Neural cell (in vitro differentiated cells): Measurements from ENCODE around the gene KIF6. TPM values are rescaled to one million over a fixed set of nuclear protein-coding genes. Genes with fewer than 3 reads are reported as not detected.

ENCODE experiments used
- H2AFZ ChIP-seq: fragments of 200-600, 300-800 bp; sonication (generic), shearing (Covaris generic); 2 replicates; pipeline ENCODE4 v1.6.0; 2014; ENCODE audit warnings: low read depth, mild to moderate bottlenecking, antibody characterized with exemption, low read length, moderate library complexity
- H3F3A ChIP-seq: fragments of 200-600 bp; shearing (Covaris generic); 2 replicates; pipeline ENCODE4 v1.6.1; 2016; ENCODE audit warnings: mild to moderate bottlenecking, moderate library complexity, mixed read lengths, antibody characterized with exemption, low read length; ENCODE audit not compliant: insufficient read depth, poor library complexity, severe bottlenecking
- H3K27ac ChIP-seq: fragments of 200-600, 300-800 bp; sonication (generic), shearing (Covaris generic); 2 replicates; pipeline ENCODE4 v1.5.1; 2014; ENCODE audit warnings: mild to moderate bottlenecking, low read length, moderate library complexity
- H3K27me3 ChIP-seq: fragments of 300-800, 200-600 bp; sonication (generic), shearing (Covaris generic); 2 replicates; pipeline ENCODE4 v1.6.0; 2014; ENCODE audit warnings: mild to moderate bottlenecking, low read depth, low read length, moderate library complexity; ENCODE audit not compliant: insufficient read depth
- H3K36me3 ChIP-seq: fragments of 300-800, 200-600 bp; sonication (generic), shearing (Covaris generic); 2 replicates; pipeline ENCODE4 v1.5.1; 2014; ENCODE audit warnings: mild to moderate bottlenecking, antibody characterized with exemption, low read length, moderate library complexity; ENCODE audit not compliant: insufficient read depth
- H3K4me2 ChIP-seq: fragments of 300-800, 200-600 bp; sonication (generic), shearing (Covaris generic); 2 replicates; pipeline ENCODE4 v1.6.0; 2014; ENCODE audit warnings: mild to moderate bottlenecking, low read length
- H3K4me3 ChIP-seq: fragments of 300-800, 200-600 bp; sonication (generic), shearing (Covaris generic); 2 replicates; pipeline ENCODE4 v1.5.1; 2014; ENCODE audit warnings: mild to moderate bottlenecking, low read length, moderate library complexity
- H3K79me2 ChIP-seq: fragments of 200-600 bp; shearing (Covaris generic); replicated peaks from 2 replicates; pipeline ENCODE4 v1.6.0; 2014; ENCODE audit warnings: mild to moderate bottlenecking, low read length, moderate library complexity; ENCODE audit not compliant: insufficient read depth
- H3K9ac ChIP-seq: fragments of 300-800, 200-600 bp; sonication (generic), shearing (Covaris generic); 2 replicates; pipeline ENCODE4 v1.6.1; 2016; ENCODE audit warnings: mild to moderate bottlenecking, low read length, mixed read lengths
- H3K9me2 ChIP-seq: fragments of 200-600 bp; shearing (Covaris generic); 2 replicates; pipeline ENCODE4 v1.6.1; 2016; ENCODE audit warnings: mild to moderate bottlenecking, low read length, mixed read lengths; ENCODE audit not compliant: insufficient read depth
- H3K9me3 ChIP-seq: fragments of 200-600, 300-800 bp; sonication (generic), shearing (Covaris generic); 2 replicates; pipeline ENCODE4 v1.6.1; 2016; ENCODE audit warnings: mild to moderate bottlenecking, mixed run types, low read length, moderate library complexity, mixed read lengths
- H4K20me1 ChIP-seq: fragments of 200-600 bp; shearing (Covaris generic); 2 replicates; pipeline ENCODE4 v1.6.1; 2016; ENCODE audit warnings: mild to moderate bottlenecking, mixed run types; ENCODE audit not compliant: insufficient read depth
- CTCF ChIP-seq: fragments of 450-650 bp; IDR thresholded peaks from 2 replicates; pipeline ENCODE4 v1.5.1; 2014; ENCODE audit warnings: antibody characterized with exemption, mild to moderate bottlenecking, moderate library complexity; ENCODE audit not compliant: poor library complexity, severe bottlenecking
- EP300 ChIP-seq: fragments of 450-650 bp; conservative IDR thresholded peaks from 2 replicates; pipeline ENCODE4 v1.6.1; 2014; ENCODE audit warnings: antibody characterized with exemption, mild to moderate bottlenecking, moderate library complexity; ENCODE audit not compliant: poor library complexity, severe bottlenecking
- EZH2 ChIP-seq: fragments of 200-600, 300-800 bp; shearing (Covaris generic), sonication (generic); IDR thresholded peaks from 2 replicates; pipeline ENCODE4 v1.6.1; 2014; ENCODE audit warnings: antibody characterized with exemption, low read length, borderline replicate concordance, mild to moderate bottlenecking; ENCODE audit not compliant: insufficient read depth, poor library complexity, severe bottlenecking
- MXI1 ChIP-seq: fragments of 450-650 bp; conservative IDR thresholded peaks from 2 replicates; pipeline ENCODE4 v1.6.1; 2014; ENCODE audit warnings: antibody characterized with exemption, mild to moderate bottlenecking; ENCODE audit not compliant: poor library complexity, severe bottlenecking
- POLR2AphosphoS5 ChIP-seq: IDR thresholded peaks from 2 replicates; pipeline ENCODE4 v1.6.1; 2012
- RAD21 ChIP-seq: fragments of 450-650 bp; conservative IDR thresholded peaks from 2 replicates; pipeline ENCODE4 v1.6.1; 2014; ENCODE audit warnings: antibody characterized with exemption, mild to moderate bottlenecking, moderate library complexity
- REST ChIP-seq: IDR thresholded peaks from 2 replicates; pipeline ENCODE4 v1.6.1; 2012; ENCODE audit warnings: borderline replicate concordance
- SMC3 ChIP-seq: fragments of 450-650 bp; conservative IDR thresholded peaks from 2 replicates; pipeline ENCODE4 v1.6.1; 2014; ENCODE audit warnings: antibody characterized with exemption, mild to moderate bottlenecking, moderate library complexity; ENCODE audit not compliant: poor library complexity
- TAF1 ChIP-seq: IDR thresholded peaks from 2 replicates; pipeline ENCODE4 v1.6.1; 2012; ENCODE audit warnings: low read depth
- polyA plus RNA-seq: library from polyadenylated mRNA; depleted of rRNA; stranded (reverse); fragments of >200 nt; gene quantifications from 2 replicates; pipeline ENCODE4 v1.2.3, GENCODE V29; 2014

Gene KIF6
- polyA plus RNA-seq, 1 donor from 2014 or later, result 2.1 TPM

- no peaks in the 10 kb centered on the region for H3K9me2 ChIP-seq
- H3K27ac ChIP-seq, result no peak overlapping the region
- H4K20me1 ChIP-seq, result no peaks in the 10 kb centered on the region
- no peak overlapping the region for H3K9ac ChIP-seq
- H3K4me3 ChIP-seq, result no peak overlapping the region
- no peaks in the 10 kb centered on the region for H3K36me3 ChIP-seq
- TF ChIP-seq SMC3 (no peak), POLR2AphosphoS5 (no peak), EP300 (no peak), TAF1 (no peak), MXI1 (no peak), EZH2 (no peak), CTCF (no peak), REST (no peak), RAD21 (no peak)
- H3K79me2 ChIP-seq, result no peaks in the 10 kb centered on the region
- no peak overlapping the region for H3K4me2 ChIP-seq
- H3K27me3 ChIP-seq, result no peaks in the 10 kb centered on the region
- H2AFZ ChIP-seq, result no peak overlapping the region
- no peaks in the 10 kb centered on the region for H3K9me3 ChIP-seq
- H3F3A ChIP-seq, result no peaks in the 10 kb centered on the region
Observed at GRCh38 chr6:39388606-39389483, 336.4 kb downstream of the KIF6 start.

- Histone ChIP-seq H2AFZ (no peak overlapping the region), H3K27ac (no peak overlapping the region), H3K9me2 (no peaks in the 10 kb centered on the region), H3F3A (no peaks in the 10 kb centered on the region), H3K9ac (no peak overlapping the region), H3K27me3 (no peaks in the 10 kb centered on the region), H3K9me3 (no peaks in the 10 kb centered on the region), H3K36me3 (no peaks in the 10 kb centered on the region), H3K79me2 (no peaks in the 10 kb centered on the region), H3K4me3 (no peak overlapping the region), H3K4me2 (no peak overlapping the region), H4K20me1 (no peaks in the 10 kb centered on the region)
- TF ChIP-seq EP300 (no peak), RAD21 (no peak)
Observed at GRCh38 chr6:39387785-39388184, 337.4 kb downstream of the KIF6 start.
